Erythroblast (primary cell): ENCODE data around the gene SIX2.

Experiments
- GATA1 ChIP-seq: IDR thresholded peaks from 2 replicates; pipeline ENCODE4 v1.6.1; 2011; ENCODE audit warnings: low read depth, mild to moderate bottlenecking, control low read depth, low read length, moderate library complexity
- POLR2A ChIP-seq: IDR thresholded peaks from 2 replicates; pipeline ENCODE4 v1.6.1; 2011; ENCODE audit warnings: mild to moderate bottlenecking, low read length

DNA sequence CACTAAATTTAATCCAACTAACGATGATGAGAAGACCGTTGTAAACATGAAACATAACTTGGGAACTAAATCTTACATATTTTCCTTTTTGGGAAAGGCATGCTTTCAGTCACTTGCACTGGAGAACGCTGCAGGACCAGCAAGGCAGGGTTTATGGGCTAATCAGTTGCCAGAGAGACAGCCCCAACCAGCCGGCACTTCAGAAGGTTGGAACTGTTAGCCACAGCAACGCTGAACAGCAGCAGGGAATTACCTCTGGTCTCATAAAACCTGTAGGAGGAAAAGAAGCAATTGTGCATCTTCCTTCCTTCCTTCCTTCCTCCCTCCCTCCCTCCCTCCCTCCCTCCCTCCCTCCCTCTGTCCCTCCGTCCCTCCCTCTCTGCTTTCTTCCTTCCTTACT lies 33.9 kb upstream of the SIX2 start:
- TF ChIP-seq POLR2A = no peak
- no peak for TF ChIP-seq GATA1
